ENCODE results near the gene DHFR2.
"Not testable (repeated sequence)": the region's sequence is repeated elsewhere in the genome, so short reads cannot be mapped to it uniquely, and the experiment has no call there.

The DHFR2 gene

DNA sequence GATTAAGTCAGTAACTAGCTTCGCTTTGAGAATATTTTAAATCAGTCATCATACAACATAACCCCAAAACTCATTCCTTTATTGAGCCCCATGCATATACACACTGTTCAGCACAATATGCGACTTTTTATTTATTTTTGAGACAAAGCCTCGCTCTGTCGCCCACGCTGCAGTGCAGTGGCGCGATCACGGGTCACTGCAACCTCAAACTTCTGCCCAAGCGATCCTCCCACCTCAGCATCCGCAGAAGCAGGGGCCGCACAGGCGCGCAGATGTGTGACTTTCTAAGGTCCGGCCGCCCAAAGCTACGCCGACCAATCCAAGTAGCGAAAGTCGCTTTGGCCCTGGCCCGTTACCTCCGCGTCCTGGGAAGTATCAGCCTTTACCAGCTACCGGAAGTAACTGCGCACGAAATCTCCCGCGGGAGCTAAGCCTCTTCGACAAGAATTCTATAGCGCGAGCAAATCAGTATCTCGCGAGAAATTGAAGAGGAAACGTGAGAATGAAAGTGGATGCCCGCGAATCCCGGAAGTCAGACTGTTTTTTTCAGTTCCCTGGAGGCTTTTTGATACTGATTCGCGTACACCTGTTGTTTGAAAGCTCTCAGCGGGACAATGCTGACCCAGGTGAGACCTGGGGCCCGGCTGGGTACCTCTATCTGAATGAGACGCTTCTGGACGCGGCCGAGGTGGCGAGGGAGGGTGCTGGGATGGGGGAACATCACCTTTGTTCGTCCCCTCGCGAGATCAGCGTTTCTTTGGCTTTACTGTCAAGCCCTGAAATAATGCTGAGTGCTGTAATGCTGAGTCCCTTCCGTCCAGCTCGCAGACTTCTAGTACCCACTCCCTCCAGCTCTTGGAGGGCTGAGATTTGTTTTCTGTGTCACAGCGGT lies at the start of gene DHFR2, which contains the start of gene NSUN3:
Gene DHFR2, minus strand, starts transcription at position 404 of the 892 bp plus-strand sequence. CDS start 1,405 bp downstream, outside the sequence.
Gene NSUN3, plus strand, starts transcription at position 549 of the 892 bp plus-strand sequence. Its CDS starts 66 bp downstream, at position 615.
- TF ChIP-seq ZNF565 (CRISPR knock-in tag; conservative IDR thresholded peaks at IDR 0.05; ENCODE audit: low read depth): no peak
- TF ChIP-seq ESRRG (CRISPR knock-in tag; IDR thresholded peaks at IDR 0.05): peak; percentile 33; the same call in 1 of the 2 replicates
- TF ChIP-seq CSDC2 (CRISPR knock-in tag; IDR thresholded peaks at IDR 0.05): no peak
- ATAC-seq: peak; percentile 97

DNA sequence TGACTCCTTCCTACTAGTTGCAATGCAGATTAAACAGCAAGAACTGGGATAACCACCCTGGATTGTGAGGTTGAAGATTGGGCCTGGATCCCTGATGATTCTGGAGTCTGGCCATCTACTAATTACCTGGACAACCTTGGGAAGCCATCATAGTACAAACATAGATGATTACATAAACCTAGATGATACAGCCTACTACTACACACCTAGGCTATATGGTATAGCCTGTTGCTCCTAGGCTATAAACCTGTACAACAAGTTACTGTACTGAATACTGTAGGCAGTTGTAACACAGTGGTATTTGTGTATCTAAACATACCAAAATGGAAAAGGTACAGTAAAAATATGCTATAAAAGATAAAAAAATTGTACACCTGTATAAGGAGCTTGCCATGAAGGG lies 48.1 kb upstream of the DHFR2 start:
- ATAC-seq: no peak
- TF ChIP-seq ZFP3 (CRISPR knock-in tag; IDR thresholded peaks at IDR 0.05) (no peak), ZNF8 (CRISPR knock-in tag; IDR thresholded peaks at IDR 0.05) (no peak), ZNF565 (CRISPR knock-in tag; conservative IDR thresholded peaks at IDR 0.05; ENCODE audit: low read depth) (no peak), TOX (CRISPR knock-in tag; IDR thresholded peaks at IDR 0.05; ENCODE audit: borderline replicate concordance) (no peak), ISL1 (CRISPR knock-in tag; IDR thresholded peaks at IDR 0.05) (no peak), ARNTL (CRISPR knock-in tag; IDR thresholded peaks at IDR 0.05; ENCODE audit: borderline replicate concordance, low read depth) (no peak), OSR1 (CRISPR knock-in tag; IDR thresholded peaks at IDR 0.05) (no peak), PPARA (CRISPR knock-in tag; IDR thresholded peaks at IDR 0.05; ENCODE audit: borderline replicate concordance) (no peak), ZC3H10 (CRISPR knock-in tag; IDR thresholded peaks at IDR 0.05) (no peak)
- TF ChIP-seq, protein P1, sequence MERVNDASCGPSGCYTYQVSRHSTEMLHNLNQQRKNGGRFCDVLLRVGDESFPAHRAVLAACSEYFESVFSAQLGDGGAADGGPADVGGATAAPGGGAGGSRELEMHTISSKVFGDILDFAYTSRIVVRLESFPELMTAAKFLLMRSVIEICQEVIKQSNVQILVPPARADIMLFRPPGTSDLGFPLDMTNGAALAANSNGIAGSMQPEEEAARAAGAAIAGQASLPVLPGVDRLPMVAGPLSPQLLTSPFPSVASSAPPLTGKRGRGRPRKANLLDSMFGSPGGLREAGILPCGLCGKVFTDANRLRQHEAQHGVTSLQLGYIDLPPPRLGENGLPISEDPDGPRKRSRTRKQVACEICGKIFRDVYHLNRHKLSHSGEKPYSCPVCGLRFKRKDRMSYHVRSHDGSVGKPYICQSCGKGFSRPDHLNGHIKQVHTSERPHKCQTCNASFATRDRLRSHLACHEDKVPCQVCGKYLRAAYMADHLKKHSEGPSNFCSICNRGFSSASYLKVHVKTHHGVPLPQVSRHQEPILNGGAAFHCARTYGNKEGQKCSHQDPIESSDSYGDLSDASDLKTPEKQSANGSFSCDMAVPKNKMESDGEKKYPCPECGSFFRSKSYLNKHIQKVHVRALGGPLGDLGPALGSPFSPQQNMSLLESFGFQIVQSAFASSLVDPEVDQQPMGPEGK (CRISPR knock-in tag; IDR thresholded peaks at IDR 0.05; ENCODE audit: borderline replicate concordance): no peak
- TF ChIP-seq, protein P2, sequence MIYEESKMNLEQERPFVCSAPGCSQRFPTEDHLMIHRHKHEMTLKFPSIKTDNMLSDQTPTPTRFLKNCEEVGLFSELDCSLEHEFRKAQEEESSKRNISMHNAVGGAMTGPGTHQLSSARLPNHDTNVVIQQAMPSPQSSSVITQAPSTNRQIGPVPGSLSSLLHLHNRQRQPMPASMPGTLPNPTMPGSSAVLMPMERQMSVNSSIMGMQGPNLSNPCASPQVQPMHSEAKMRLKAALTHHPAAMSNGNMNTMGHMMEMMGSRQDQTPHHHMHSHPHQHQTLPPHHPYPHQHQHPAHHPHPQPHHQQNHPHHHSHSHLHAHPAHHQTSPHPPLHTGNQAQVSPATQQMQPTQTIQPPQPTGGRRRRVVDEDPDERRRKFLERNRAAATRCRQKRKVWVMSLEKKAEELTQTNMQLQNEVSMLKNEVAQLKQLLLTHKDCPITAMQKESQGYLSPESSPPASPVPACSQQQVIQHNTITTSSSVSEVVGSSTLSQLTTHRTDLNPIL (CRISPR knock-in tag; IDR thresholded peaks at IDR 0.05; ENCODE audit: low read depth): no peak
- TF ChIP-seq, protein P3, sequence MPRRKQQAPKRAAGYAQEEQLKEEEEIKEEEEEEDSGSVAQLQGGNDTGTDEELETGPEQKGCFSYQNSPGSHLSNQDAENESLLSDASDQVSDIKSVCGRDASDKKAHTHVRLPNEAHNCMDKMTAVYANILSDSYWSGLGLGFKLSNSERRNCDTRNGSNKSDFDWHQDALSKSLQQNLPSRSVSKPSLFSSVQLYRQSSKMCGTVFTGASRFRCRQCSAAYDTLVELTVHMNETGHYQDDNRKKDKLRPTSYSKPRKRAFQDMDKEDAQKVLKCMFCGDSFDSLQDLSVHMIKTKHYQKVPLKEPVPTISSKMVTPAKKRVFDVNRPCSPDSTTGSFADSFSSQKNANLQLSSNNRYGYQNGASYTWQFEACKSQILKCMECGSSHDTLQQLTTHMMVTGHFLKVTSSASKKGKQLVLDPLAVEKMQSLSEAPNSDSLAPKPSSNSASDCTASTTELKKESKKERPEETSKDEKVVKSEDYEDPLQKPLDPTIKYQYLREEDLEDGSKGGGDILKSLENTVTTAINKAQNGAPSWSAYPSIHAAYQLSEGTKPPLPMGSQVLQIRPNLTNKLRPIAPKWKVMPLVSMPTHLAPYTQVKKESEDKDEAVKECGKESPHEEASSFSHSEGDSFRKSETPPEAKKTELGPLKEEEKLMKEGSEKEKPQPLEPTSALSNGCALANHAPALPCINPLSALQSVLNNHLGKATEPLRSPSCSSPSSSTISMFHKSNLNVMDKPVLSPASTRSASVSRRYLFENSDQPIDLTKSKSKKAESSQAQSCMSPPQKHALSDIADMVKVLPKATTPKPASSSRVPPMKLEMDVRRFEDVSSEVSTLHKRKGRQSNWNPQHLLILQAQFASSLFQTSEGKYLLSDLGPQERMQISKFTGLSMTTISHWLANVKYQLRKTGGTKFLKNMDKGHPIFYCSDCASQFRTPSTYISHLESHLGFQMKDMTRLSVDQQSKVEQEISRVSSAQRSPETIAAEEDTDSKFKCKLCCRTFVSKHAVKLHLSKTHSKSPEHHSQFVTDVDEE (CRISPR knock-in tag; IDR thresholded peaks at IDR 0.05): no peak
- TF ChIP-seq, protein P4, sequence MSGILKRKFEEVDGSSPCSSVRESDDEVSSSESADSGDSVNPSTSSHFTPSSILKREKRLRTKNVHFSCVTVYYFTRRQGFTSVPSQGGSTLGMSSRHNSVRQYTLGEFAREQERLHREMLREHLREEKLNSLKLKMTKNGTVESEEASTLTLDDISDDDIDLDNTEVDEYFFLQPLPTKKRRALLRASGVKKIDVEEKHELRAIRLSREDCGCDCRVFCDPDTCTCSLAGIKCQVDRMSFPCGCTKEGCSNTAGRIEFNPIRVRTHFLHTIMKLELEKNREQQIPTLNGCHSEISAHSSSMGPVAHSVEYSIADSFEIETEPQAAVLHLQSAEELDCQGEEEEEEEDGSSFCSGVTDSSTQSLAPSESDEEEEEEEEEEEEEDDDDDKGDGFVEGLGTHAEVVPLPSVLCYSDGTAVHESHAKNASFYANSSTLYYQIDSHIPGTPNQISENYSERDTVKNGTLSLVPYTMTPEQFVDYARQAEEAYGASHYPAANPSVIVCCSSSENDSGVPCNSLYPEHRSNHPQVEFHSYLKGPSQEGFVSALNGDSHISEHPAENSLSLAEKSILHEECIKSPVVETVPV (CRISPR knock-in tag; IDR thresholded peaks at IDR 0.05): no peak

DNA sequence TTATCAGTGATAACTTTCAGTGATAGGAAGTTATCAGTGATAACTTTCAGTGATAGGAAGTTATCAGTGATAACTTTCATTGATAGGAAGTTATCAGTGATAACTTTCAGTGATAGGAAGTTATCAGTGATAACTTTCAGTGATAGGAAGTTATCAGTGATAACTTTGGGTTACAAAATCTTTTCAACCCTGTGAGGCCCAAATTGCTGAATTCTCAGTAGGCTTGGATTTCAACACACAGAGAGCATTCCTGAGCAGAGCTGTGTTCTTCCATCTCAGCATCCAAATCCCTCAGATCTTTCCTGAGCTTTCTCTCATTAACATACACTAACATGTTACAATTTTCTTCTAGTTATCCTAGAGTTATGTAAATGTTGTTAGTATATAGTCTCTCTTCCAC lies 47.5 kb upstream of the DHFR2 start:
- ATAC-seq: not testable (repeated sequence)

DNA sequence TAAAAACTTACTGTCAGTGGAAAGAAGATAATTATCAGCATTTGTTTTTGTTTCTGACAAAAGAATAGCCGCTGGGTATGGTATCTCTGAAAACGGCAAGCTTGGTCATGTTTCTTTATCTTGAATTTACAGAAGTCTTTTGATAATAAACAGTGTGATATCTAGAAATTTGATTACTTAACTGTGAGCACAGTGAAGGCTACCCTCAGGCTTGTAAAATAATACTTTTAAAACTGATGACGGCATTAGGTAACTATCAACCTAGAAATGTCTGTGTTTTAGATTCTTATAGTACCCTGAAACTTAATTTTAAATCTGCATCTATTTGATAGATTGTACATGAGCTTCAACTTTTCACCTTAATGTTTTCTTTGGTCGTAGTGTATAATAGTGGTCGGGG lies 43.6 kb upstream of the DHFR2 start:
- ATAC-seq: no peak
- TF ChIP-seq CSDC2 (CRISPR knock-in tag; IDR thresholded peaks at IDR 0.05): no peak
- TF ChIP-seq BACH2 (CRISPR knock-in tag; IDR thresholded peaks at IDR 0.05; ENCODE audit: borderline replicate concordance): no peak
- TF ChIP-seq, protein P4 (CRISPR knock-in tag; IDR thresholded peaks at IDR 0.05): peak; percentile 66; the same call in 1 of the 2 replicates
- peak; percentile 76 for TF ChIP-seq ISL1 (CRISPR knock-in tag; IDR thresholded peaks at IDR 0.05)
- no peak for TF ChIP-seq ZFP30 (CRISPR knock-in tag; IDR thresholded peaks at IDR 0.05)
- TF ChIP-seq, protein P5, sequence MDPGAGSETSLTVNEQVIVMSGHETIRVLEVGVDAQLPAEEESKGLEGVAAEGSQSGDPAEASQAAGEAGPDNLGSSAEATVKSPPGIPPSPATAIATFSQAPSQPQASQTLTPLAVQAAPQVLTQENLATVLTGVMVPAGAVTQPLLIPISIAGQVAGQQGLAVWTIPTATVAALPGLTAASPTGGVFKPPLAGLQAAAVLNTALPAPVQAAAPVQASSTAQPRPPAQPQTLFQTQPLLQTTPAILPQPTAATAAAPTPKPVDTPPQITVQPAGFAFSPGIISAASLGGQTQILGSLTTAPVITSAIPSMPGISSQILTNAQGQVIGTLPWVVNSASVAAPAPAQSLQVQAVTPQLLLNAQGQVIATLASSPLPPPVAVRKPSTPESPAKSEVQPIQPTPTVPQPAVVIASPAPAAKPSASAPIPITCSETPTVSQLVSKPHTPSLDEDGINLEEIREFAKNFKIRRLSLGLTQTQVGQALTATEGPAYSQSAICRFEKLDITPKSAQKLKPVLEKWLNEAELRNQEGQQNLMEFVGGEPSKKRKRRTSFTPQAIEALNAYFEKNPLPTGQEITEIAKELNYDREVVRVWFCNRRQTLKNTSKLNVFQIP (CRISPR knock-in tag; IDR thresholded peaks at IDR 0.05; ENCODE audit: borderline replicate concordance, low read depth): no peak
- TF ChIP-seq, protein P3 (CRISPR knock-in tag; IDR thresholded peaks at IDR 0.05): peak; percentile 62; the same call in 1 of the 2 replicates
- TF ChIP-seq ZNF565 (CRISPR knock-in tag; conservative IDR thresholded peaks at IDR 0.05; ENCODE audit: low read depth): no peak
- peak; percentile 88 for TF ChIP-seq TCF4 (CRISPR knock-in tag; IDR thresholded peaks at IDR 0.05; ENCODE audit: borderline replicate concordance)
